Sigmoid colon (tissue), 7 donors: ENCODE data around the gene SLC6A11. TPM values are rescaled to one million over a fixed set of nuclear protein-coding genes. Genes with fewer than 3 reads are reported as not detected.

Source experiments
- DNase-seq: peaks from one replicate; pipeline ENCODE4 v3.0.0-alpha.2; 2019
- H3K27ac ChIP-seq, 4 donors: fragments of 200-600 bp; sonication (generic); one replicate each; pipeline ENCODE4 v1.5.1; 2016 to 2019; ENCODE audit warnings: mild to moderate bottlenecking in 1 of 4
- H3K27me3 ChIP-seq, 3 donors: fragments of 200-600 bp; sonication (generic); one replicate each; pipeline ENCODE4 v1.5.1; 2019; ENCODE audit warnings: mild to moderate bottlenecking in 1 of 3
- H3K36me3 ChIP-seq, 4 donors: fragments of 200-600 bp; sonication (generic); one replicate each; pipeline ENCODE4 v1.5.1; 2016 to 2019
- H3K4me1 ChIP-seq, 4 donors: fragments of 200-600 bp; sonication (generic); one replicate each; pipeline ENCODE4 v1.5.1; 2017 to 2019
- H3K4me3 ChIP-seq, 4 donors: fragments of 200-600 bp; sonication (generic); one replicate each; pipeline ENCODE4 v1.5.1; 2017 to 2019; ENCODE audit warnings: mild to moderate bottlenecking in 2 of 4, moderate library complexity in 1 of 4
- H3K9me3 ChIP-seq, 4 donors: fragments of 200-600 bp in 3 of 4; sonication (generic) in 3 of 4; one replicate each; pipeline versions ENCODE4 v1.5.1 to v1.6.1; 2013 to 2019
- CTCF ChIP-seq, 4 experiments: fragments of 450-650 bp in 3 of 4; fragments of 200-600 bp in 1 of 4; IDR thresholded peaks; one replicate each; pipeline ENCODE4 v1.5.1; 2016 to 2019; ENCODE audit warnings: antibody characterized with exemption in 4 of 4, mild to moderate bottlenecking in 3 of 4, moderate library complexity in 2 of 4
- EP300 ChIP-seq, 4 donors: sonication (generic); formaldehyde crosslinking; IDR thresholded peaks; one replicate each; pipeline ENCODE4 v1.6.1; 2017; ENCODE audit warnings: antibody characterized with exemption in 4 of 4
- POLR2A ChIP-seq, 2 donors: fragments of 450-650 bp; IDR thresholded peaks; one replicate each; pipeline ENCODE4 v1.6.1; 2016; ENCODE audit warnings: antibody characterized with exemption in 2 of 2, mild to moderate bottlenecking in 2 of 2, moderate library complexity in 2 of 2
- POLR2AphosphoS5 ChIP-seq, 4 donors: sonication (generic); formaldehyde crosslinking; IDR thresholded peaks; one replicate each; pipeline ENCODE4 v1.6.1; 2017; ENCODE audit warnings: antibody characterized with exemption in 4 of 4
- WGBS, 2 donors: extraction: QIAGEN DNeasy Blood & Tissue Kit; methylation state at CpG; one replicate each; pipeline ENCODE4 v1.1.7; 2013; 5-methylcytosine and 5-hydroxymethylcytosine counted together
- intact Hi-C: fragments of 100-400 bp; cut with DNase I; formaldehyde crosslinking; loops from one replicate; pipeline ENCODE4 v1.15.1; 2023
- polyA plus RNA-seq, 3 donors: library from polyadenylated mRNA; stranded (reverse); fragments of 200-250 nt; gene quantifications; one replicate each; pipeline ENCODE4 v1.2.3, GENCODE V29; 2013
- total RNA-seq, 4 donors: library from RNA; depleted of rRNA; stranded (reverse); fragments of >200 nt; gene quantifications; one replicate each; pipeline ENCODE4 v1.1.0, GENCODE V29; 2016
- donor health status: healthy with polysubstance abuse.
- donor health status: Bipolar disorder and iron deficiency.
- donor health status: healthy.

SLC6A11 gene
- total and polyA plus RNA-seq, 7 donors = 0.03 to 0.14 TPM; not detected in 5

- Histone ChIP-seq H3K36me3 (no peaks in the 10 kb centered on the region), H3K27me3 (peaks cover 0 to 30% (median 0%) of the 10 kb centered on the region in 3 donors), H3K4me1 (no peaks in the 10 kb centered on the region), H3K27ac (no peak overlapping the region), H3K9me3 (no peaks in the 10 kb centered on the region), H3K4me3 (no peak overlapping the region)
- no peak for DNase-seq
- 68 to 75% methylated on average over 8 of the region's 8 CpGs for WGBS, 2 donors
- intact Hi-C loops = no loop called here
- no peak for TF ChIP-seq EP300 (IDR thresholded peaks at IDR 0.05)
- TF ChIP-seq CTCF (IDR thresholded peaks at IDR 0.05) = no peak
- TF ChIP-seq POLR2AphosphoS5 (IDR thresholded peaks at IDR 0.05) = no peak
- TF ChIP-seq POLR2A (IDR thresholded peaks at IDR 0.05) = no peak
Measured at GRCh38 chr3:10775259-10775658, 40.8 kb upstream of the SLC6A11 start.

GRCh38 chr3:10775828-10776227 lies 40.2 kb upstream of the SLC6A11 start:
- no peak overlapping the region for H3K27ac ChIP-seq
- no peaks in the 10 kb centered on the region for H3K36me3 ChIP-seq
- no peaks in the 10 kb centered on the region for H3K4me1 ChIP-seq
- no peak overlapping the region for H3K4me3 ChIP-seq
- TF ChIP-seq EP300 (IDR thresholded peaks at IDR 0.05) = no peak
- TF ChIP-seq POLR2AphosphoS5 (IDR thresholded peaks at IDR 0.05) = no peak
- no peak for TF ChIP-seq POLR2A (IDR thresholded peaks at IDR 0.05)
- no peak for TF ChIP-seq CTCF (IDR thresholded peaks at IDR 0.05)
- H3K27me3 ChIP-seq = peaks cover 0 to 30% (median 0%) of the 10 kb centered on the region in 3 donors
- WGBS, 2 donors = 89 to 90% methylated on average over 3 of the region's 3 CpGs
- no peaks in the 10 kb centered on the region for H3K9me3 ChIP-seq
- intact Hi-C loops = no loop called here
- DNase-seq = no peak

- WGBS, 2 donors = 54 to 71% methylated on average over 2 of the region's 2 CpGs
- Histone ChIP-seq H3K9me3 (no peaks in the 10 kb centered on the region), H3K27ac (no peak overlapping the region), H3K36me3 (no peaks in the 10 kb centered on the region), H3K4me1 (no peaks in the 10 kb centered on the region), H3K27me3 (peaks cover 0 to 18% (median 0%) of the 10 kb centered on the region in 3 donors), H3K4me3 (no peak overlapping the region)
- TF ChIP-seq CTCF (IDR thresholded peaks at IDR 0.05) = no peak
- TF ChIP-seq POLR2A (IDR thresholded peaks at IDR 0.05) = no peak
- no peak for TF ChIP-seq EP300 (IDR thresholded peaks at IDR 0.05)
- no peak for TF ChIP-seq POLR2AphosphoS5 (IDR thresholded peaks at IDR 0.05)
- intact Hi-C loops = no loop called here
- no peak for DNase-seq
Measured at GRCh38 chr3:10777627-10778026, 38.4 kb upstream of the SLC6A11 start.

GRCh38 chr3:10778492-10779292 lies 37.3 kb upstream of the SLC6A11 start:
- no peak for DNase-seq
- no peak overlapping the region for H3K27ac ChIP-seq
- no peak for TF ChIP-seq CTCF (IDR thresholded peaks at IDR 0.05)
- no peak for TF ChIP-seq EP300 (IDR thresholded peaks at IDR 0.05)
- no peak for TF ChIP-seq POLR2AphosphoS5 (IDR thresholded peaks at IDR 0.05)
- no peak for TF ChIP-seq POLR2A (IDR thresholded peaks at IDR 0.05)
- 77 to 81% methylated on average over 8 of the region's 8 CpGs for WGBS, 2 donors
- H3K36me3 ChIP-seq = no peaks in the 10 kb centered on the region
- no peaks in the 10 kb centered on the region for H3K4me1 ChIP-seq
- H3K4me3 ChIP-seq = no peak overlapping the region
- H3K9me3 ChIP-seq = no peaks in the 10 kb centered on the region
- intact Hi-C loops = no loop called here
- peaks cover 0 to 8% (median 0%) of the 10 kb centered on the region in 3 donors for H3K27me3 ChIP-seq
